ENCODE data around the gene GNA15.
"Not testable (repeated sequence)": the region's sequence is repeated elsewhere in the genome, so short reads cannot be mapped to it uniquely, and the experiment has no call there.

Gene GNA15

DNA sequence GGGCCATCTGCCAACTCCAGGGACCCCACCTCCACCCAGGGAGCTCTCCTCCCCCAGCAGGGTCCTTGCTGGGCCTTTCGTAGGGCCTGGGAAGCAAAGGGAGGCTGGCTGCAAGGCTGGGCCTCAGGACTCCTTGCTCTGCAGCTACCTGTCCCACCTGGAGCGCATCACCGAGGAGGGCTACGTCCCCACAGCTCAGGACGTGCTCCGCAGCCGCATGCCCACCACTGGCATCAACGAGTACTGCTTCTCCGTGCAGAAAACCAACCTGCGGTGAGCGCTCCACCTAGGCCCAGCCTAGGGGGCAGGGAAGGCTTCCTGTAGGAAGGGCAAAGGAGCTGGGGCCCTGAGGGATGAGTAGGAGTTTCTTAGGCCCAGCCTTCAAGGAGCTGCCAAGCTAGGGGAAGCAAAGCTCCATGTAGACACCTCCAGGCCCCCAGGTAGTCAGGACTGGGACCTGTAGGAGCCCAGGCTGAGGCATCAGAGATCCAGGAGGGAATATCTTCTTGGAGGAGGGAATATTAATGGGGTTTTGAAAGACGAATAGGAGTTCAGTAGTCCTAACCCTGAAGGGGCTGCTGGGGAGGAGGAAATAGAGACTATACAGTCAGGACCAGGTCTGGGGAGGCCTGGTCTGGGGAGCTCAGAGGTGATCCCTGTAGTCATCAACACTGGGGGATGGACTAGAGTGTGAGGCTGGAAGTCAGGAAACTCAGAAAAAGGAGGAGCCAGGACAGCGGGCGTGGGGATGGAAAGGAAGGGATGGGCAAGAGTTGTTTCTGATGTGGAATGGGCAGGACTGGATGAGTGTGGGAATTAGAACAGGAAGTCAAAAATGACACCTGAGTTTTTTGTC is 16.0 kb downstream of the GNA15 start:
- no peak for DNase-seq

DNA sequence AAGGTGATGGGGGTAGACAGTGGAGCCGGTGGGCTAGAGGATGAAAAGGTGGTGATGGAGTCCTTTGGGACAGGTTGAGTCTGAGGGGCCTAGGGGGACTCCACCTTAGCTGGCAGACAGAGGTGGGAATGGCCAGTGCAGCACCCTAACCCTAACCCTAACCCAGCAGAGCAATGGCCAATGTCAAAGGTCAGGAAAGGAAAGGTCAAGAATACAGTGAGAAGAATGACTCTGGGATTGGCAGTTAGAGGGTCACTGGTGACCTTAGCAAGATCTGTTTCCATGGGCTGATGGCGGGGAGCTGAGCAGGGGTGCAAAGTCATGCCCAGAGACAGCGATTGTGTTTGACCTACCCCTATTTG is 16.6 kb downstream of the GNA15 start:
- DNase-seq: no peak

DNA sequence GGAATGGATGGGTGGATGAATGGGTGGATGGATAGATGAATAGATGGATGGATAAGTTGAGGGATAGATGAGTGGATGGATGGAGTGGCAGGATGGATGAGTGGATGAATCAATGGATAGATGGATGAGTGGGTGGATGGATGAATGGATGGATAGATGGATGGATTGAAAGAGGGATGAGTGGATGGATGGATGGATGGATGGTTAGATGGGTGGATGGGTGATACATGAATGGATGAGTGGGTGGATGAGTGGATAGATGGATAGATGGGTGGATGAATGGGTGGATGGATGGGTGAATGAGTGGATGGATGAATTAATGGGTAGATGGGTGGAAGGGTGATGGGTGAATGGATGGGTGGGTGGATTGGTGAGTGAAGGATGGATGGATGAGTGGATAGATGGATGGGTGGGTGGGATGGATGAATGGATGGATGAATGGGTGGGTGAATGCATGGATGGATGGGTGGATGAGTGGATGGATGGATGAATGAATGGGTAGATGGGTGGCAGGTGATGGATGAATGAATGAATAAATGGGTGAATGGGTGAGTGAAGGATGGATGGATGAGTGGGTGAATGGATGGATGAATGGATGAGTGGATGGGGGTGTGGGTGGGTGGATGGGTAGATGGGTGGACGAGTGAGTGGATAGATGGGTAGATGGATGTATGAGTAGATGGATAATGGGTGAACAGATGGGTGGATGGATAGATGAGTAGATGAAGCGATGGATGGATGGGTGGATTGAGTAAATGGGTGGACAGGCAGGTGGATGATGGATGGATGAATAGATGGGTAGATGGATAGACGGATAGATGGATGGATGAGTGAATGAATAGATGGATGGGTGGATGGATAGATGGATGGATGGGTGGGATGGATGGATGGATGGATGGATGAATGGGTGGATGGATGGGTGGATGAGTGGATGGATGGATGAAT is 17.7 kb downstream of the GNA15 start:
- DNase-seq: no peak

GRCh38 chr19:3154447-3154846 is 18.6 kb downstream of the GNA15 start:
- not testable (repeated sequence) for DNase-seq

- peak; percentile 98 for DNase-seq
Observed at GRCh38 chr19:3154957-3155736, 19.3 kb downstream of the GNA15 start.

- DNase-seq: no peak
Observed at GRCh38 chr19:3157096-3157845, 21.4 kb downstream of the GNA15 start.

DNA sequence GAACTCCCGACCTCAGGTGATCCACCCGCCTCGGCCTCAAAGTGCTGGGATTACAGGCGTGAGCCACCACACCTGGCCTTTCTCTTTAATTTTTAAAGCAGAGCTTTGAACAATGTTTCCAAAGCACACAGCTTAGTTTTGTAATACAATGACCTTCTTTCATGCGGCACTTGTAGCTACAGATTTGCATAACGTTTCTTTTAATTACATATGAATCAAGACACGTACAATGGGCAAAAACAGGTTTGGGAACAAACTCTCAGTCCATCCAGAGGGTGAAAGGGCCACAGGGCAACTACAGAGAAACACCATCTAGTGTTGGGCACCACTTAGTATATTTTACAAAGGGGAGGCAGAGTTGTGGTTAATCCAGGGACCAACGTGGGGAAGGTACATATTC is 23.7 kb downstream of the GNA15 start:
- no peak for DNase-seq

DNA sequence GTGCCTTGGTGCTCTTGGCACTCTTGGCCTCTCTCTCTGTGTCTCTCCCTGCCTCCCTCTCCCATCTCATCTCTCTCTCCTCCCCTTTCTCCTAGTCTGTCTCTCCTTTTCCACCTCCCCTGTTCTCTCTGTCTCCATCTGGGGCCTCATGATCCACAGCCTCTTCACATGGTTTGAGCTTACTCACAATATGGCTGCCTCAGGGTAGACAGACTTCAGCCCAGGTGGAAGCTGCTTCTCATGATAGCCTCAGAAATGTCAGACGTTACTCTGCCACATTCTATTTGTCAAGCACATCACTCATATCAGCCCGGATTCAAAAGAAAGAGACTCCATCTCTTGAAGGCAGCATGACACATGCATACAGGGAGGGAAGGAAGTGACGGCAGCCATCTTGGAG is 24.4 kb downstream of the GNA15 start:
- DNase-seq: no peak

DNA sequence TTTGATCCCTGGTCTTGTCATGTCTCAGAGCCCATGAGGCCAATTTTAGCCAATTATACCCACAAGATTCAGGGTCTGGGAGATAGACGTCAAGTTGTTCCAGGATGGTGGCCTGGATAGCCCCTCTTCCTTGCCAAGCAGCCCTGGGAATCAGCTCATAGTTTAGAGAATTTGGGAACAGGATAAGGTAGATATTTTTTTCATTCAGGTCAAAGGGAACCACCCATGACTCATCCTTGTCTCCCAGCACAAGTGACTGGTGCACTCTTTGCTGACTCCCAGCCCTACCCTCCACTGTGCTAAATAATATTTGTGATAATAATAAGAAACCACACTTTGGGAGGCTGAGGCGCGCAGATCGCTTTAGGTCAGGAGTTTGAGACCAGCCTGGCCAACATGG is 25.6 kb downstream of the GNA15 start:
- no peak for DNase-seq

DNA sequence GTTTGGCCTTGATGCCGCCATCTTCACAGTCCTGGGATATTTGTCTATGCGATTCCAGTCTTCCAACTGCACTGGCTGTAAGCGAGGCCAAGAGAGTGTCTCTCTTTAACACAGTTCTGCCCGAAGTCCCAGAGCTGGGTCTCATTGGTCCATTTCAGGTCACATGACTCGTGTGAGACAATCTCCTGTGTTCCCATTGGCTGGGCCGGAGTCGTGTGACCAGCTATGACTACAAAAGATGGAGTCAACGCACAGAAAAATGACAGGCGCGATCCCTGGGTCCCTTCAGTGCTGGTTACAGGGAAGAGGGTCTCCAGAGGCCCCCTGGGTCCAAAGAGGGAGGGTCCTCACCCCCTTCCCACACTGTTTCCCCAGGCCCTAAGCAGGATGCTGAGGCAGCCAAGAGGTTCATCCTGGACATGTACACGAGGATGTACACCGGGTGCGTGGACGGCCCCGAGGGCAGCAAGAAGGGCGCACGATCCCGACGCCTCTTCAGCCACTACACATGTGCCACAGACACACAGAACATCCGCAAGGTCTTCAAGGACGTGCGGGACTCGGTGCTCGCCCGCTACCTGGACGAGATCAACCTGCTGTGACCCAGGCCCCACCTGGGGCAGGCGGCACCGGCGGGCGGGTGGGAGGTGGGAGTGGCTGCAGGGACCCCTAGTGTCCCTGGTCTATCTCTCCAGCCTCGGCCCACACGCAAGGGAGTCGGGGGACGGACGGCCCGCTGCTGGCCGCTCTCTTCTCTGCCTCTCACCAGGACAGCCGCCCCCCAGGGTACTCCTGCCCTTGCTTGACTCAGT is 26.8 kb downstream of the GNA15 start:
- DNase-seq: no peak

DNA sequence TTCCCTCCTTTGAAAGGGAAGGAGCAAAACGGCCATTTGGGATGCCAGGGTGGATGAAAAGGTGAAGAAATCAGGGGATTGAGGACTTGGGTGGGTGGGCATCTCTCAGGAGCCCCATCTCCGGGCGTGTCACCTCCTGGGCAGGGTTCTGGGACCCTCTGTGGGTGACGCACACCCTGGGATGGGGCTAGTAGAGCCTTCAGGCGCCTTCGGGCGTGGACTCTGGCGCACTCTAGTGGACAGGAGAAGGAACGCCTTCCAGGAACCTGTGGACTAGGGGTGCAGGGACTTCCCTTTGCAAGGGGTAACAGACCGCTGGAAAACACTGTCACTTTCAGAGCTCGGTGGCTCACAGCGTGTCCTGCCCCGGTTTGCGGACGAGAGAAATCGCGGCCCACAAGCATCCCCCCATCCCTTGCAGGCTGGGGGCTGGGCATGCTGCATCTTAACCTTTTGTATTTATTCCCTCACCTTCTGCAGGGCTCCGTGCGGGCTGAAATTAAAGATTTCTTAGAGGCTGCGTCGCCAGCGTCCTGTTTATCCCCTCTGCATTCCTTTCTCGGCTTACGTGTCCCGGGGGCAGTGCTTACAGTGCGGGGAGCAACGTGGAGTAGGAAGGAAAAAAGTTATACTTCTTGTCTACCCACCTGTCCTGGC is 27.5 kb downstream of the GNA15 start:
- DNase-seq: no peak

DNA sequence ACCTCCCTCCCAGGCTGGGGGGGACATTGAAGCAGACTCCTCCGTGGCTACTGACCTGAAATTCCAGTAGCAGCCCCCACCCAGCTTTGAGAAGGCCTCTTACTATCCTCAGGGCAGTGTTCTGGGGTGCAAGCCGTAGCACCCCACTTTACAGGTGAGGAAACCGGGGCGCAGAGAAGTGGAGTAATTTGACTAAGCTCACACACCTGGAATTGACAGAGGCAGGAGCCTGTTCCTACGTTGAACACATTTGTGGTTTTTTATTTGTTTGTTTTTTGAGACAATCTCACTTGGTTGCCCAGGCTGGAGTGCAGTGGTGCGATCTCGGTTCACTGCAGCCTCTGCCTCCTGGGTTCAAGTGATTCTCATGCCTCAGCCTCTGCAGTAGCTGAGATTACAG is 28.1 kb downstream of the GNA15 start:
- DNase-seq: no peak

DNA sequence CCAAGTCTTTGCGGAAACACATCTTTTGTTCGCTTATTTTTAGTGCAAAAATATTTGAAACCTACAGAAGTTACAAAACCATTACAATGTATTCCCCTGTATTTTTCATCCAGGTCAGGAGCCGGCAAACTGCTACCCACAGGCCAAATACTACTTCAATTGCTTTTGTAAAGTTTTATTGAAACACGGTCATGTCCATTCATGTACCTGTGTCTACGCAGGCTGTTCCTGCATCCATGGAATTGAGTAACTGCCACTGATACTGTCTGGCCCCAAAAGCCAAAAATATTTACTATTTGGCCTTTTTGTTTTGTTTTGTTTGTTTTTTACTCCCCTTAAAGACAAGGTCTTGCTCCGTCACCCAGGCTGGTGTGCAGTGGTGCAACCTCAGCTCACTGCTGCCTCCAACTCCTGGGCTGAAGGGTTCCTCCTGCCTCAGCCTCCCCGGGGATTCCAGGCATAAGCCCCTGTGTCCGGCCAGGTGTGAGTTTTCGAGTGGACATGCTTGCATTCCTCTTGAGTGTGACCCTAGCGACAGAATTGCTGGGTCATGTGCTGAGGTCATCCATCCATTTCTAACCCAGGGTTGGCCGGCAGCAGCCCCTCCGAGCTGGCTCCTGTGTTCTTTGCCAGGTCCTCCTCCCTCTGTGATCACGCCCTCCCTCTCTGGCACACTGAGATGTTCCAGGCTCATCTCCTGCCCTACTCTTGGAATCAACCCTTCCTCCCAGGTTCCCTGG is 31.9 kb downstream of the GNA15 start:
- DNase-seq: no peak

- no peak for DNase-seq
Observed at GRCh38 chr19:3171894-3172672, 36.2 kb downstream of the GNA15 start.

DNA sequence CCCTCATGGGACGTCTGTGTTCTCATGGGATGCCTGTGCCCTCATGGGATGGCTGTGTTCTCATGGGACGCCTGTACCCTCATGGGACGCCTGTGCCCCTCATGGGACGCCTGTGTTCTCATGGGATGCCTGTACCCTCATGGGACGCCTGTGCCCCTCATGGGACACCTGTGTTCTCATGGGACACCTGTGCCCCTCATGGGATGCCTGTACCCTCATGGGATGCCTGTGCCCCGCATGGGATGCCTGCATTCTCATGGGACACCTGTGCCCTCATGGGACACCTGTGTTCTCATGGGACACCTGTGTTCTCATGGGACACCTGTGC is 36.8 kb downstream of the GNA15 start:
- DNase-seq: not testable (repeated sequence)

DNA sequence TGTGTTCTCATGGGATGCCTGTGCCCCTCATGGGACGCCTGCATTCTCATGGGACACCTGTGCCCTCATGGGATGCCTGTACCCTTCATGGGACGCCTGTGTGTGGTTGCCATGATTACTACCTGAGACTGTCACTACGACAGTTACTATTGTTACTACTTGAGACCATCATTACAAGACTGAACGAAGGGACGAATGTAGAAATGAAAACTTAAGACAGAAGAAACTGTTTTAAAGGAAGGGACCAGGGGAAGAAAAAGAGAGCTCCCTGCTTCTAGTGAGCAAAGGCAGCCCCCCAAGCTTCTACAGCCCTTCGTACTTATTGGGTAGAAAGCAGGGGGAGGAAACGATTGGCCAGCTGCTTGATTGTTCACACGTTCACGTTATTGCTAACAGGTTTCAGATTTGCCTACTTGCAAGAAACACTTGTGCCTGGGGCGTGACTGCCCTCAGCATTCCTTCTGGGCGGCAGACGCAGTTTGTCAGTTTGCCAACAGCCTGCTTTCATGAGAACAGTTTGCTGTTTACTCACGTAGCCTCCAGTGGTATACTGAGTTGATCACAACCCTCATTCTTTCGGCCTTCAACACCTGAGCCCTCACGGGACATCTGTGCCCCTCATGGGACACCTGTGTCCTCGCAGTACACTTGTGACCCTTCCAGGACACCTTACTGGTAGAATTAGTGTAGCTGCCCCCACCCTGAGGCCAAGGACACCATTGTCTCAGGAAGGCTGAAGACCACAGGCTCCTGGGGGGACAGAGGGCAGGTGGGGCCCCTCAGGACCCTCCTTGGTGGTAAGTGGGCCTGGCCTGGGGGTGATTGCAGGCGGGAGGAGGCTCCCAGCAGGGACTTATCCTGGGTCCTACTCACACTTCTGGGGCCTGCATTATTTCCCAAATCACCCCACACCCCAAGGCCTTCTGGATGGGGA is 40.2 kb downstream of the GNA15 start:
- DNase-seq: no peak

DNA sequence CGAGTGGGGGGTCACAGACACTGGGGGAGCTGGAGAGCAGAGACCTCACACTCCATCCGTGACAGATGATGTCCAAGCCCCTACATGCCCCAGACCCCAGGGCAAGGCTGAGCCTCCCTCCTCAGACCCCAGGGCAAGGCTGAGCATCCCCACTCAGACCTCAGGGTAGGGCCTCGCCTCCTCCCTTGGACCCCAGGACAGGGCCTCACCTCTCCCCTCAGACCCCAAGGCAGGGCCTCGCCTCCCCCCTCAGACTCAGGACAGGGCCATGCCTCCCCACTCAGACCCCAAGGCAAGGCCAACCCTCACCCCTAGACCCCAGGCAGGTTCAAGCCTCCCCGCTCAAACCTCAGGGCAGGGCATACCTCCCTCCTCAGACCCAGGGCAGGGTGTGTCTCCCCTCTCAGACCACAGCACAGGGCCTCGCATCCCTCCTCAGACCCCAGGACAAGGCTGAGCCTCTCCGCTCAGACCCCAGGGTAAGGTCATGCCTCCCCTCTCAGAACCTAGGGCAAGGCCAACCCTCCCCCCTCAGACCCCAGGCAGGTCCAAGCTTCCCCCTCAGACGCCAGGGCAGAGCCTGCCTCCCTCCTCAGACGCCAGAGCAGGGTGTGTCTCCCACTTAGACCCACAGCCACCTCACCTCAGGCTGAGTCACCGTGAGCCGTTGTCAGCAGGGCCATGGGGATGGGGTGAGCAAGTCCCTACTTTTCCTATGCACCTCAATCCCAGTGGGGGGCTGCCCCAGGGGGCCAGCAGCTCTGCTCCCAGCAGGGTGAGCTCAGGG is 41.1 kb downstream of the GNA15 start:
- DNase-seq: no peak
